ENCODE measurements around the gene RNF220.
A peak's percentile ranks its signal among the peaks of the same experiment; 100 is the strongest.

RNF220 gene

DNA sequence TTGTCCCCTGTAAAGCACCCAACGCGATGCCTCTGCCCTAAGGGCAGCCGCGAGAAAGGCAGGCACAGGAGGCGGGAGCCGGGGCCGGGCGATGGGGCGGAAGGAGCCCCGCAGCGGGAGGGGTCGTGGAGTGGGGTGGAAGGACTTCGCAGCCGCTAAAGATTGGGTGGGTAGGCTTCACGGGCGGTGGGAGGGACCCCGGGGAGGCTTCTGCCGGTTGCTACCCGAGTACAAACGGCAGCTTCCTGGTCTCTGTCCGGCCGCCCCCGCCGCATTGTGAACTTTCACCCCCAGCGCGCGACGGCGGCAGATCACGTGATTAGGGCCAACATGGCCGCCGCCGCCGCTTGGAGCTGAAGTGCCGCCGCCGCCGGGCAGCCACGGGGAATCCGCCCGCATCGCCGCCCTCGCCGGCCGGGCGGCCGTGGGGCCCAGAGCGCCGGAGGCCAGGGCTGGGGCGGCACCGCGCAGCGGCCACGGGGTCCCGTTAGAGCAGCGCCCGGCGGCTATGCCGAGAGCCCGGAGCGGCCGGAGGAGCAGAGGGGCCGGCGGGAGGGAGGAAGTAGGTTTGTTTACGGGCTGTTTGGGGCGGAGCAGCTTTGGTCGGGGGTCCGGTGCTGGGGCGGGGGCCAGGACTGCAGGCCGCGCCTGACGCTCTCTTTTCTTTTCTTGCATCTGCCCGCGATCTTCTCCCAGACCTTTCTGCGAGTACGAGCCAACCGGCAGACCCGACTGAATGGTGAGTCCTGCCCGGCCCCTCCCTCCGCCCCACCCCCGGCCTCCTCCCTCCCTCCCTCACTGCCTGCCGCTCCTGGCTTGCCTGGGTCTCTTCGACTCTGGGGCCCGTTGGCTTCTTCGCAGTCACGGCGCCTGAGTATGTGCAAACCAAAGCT, 226.8 kb downstream of the RNF220 start (continued):
- TF ChIP-seq, protein P1, sequence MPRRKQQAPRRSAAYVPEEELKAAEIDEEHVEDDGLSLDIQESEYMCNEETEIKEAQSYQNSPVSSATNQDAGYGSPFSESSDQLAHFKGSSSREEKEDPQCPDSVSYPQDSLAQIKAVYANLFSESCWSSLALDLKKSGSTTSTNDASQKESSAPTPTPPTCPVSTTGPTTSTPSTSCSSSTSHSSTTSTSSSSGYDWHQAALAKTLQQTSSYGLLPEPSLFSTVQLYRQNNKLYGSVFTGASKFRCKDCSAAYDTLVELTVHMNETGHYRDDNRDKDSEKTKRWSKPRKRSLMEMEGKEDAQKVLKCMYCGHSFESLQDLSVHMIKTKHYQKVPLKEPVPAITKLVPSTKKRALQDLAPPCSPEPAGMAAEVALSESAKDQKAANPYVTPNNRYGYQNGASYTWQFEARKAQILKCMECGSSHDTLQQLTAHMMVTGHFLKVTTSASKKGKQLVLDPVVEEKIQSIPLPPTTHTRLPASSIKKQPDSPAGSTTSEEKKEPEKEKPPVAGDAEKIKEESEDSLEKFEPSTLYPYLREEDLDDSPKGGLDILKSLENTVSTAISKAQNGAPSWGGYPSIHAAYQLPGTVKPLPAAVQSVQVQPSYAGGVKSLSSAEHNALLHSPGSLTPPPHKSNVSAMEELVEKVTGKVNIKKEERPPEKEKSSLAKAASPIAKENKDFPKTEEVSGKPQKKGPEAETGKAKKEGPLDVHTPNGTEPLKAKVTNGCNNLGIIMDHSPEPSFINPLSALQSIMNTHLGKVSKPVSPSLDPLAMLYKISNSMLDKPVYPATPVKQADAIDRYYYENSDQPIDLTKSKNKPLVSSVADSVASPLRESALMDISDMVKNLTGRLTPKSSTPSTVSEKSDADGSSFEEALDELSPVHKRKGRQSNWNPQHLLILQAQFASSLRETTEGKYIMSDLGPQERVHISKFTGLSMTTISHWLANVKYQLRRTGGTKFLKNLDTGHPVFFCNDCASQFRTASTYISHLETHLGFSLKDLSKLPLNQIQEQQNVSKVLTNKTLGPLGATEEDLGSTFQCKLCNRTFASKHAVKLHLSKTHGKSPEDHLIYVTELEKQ (tag by site-specific recombination; IDR thresholded peaks at IDR 0.05; ENCODE audit: borderline replicate concordance): no peak
- TF ChIP-seq BCL11B (tag by site-specific recombination; IDR thresholded peaks at IDR 0.05; ENCODE audit: low read depth) (peak; percentile 93), RBAK (tag by site-specific recombination; IDR thresholded peaks at IDR 0.05) (no peak), ZNF16 (tag by site-specific recombination; IDR thresholded peaks at IDR 0.05; ENCODE audit: low read depth) (no peak), ZNF324 (tag by site-specific recombination; IDR thresholded peaks at IDR 0.05) (no peak; the same call in 1 of the 2 replicates), GLI4 (tag by site-specific recombination; IDR thresholded peaks at IDR 0.05) (0 out of 2 replicates have a peak, but pooled peaks have one; percentile 40), ZNF654 (tag by site-specific recombination; IDR thresholded peaks at IDR 0.05; ENCODE audit: low read depth) (no peak), ZNF155 (tag by site-specific recombination; IDR thresholded peaks at IDR 0.05) (no peak), ZBTB8A (tag by site-specific recombination; IDR thresholded peaks at IDR 0.05) (peak; percentile 74), ZNF624 (tag by site-specific recombination; IDR thresholded peaks at IDR 0.05) (no peak), ZXDB (tag by site-specific recombination; IDR thresholded peaks at IDR 0.05) (peak; percentile 88), ZNF530 (tag by site-specific recombination; IDR thresholded peaks at IDR 0.05; ENCODE audit: low read depth) (no peak), ZNF785 (tag by site-specific recombination; IDR thresholded peaks at IDR 0.05) (no peak; the same call in 1 of the 2 replicates), ZNF544 (tag by site-specific recombination; IDR thresholded peaks at IDR 0.05) (no peak), ZBTB21 (tag by site-specific recombination; IDR thresholded peaks at IDR 0.05) (peak; percentile 41; the same call in 1 of the 2 replicates), ZNF529 (tag by site-specific recombination; IDR thresholded peaks at IDR 0.05; ENCODE audit: insufficient replicate concordance) (no peak), ZNF214 (tag by site-specific recombination; IDR thresholded peaks at IDR 0.05; ENCODE audit: borderline replicate concordance) (no peak), KLF8 (tag by site-specific recombination; IDR thresholded peaks at IDR 0.05) (peak; percentile 46), ZNF184 (tag by site-specific recombination; IDR thresholded peaks at IDR 0.05) (no peak), ZNF660 (tag by site-specific recombination; IDR thresholded peaks at IDR 0.05) (peak; percentile 55), ZNF391 (tag by site-specific recombination; IDR thresholded peaks at IDR 0.05; ENCODE audit: borderline replicate concordance, low read depth) (peak; percentile 82; the same call in 1 of the 2 replicates), ZNF121 (tag by site-specific recombination; IDR thresholded peaks at IDR 0.05) (no peak), ZFHX2 (tag by site-specific recombination; conservative IDR thresholded peaks at IDR 0.05) (peak; percentile 90)
- TF ChIP-seq, protein P2, sequence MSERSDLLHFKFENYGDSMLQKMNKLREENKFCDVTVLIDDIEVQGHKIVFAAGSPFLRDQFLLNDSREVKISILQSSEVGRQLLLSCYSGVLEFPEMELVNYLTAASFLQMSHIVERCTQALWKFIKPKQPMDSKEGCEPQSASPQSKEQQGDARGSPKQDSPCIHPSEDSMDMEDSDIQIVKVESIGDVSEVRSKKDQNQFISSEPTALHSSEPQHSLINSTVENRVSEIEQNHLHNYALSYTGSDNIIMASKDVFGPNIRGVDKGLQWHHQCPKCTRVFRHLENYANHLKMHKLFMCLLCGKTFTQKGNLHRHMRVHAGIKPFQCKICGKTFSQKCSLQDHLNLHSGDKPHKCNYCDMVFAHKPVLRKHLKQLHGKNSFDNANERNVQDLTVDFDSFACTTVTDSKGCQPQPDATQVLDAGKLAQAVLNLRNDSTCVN (tag by site-specific recombination; optimal IDR thresholded peaks at IDR 0.05): peak; percentile 76
- TF ChIP-seq, protein P3, sequence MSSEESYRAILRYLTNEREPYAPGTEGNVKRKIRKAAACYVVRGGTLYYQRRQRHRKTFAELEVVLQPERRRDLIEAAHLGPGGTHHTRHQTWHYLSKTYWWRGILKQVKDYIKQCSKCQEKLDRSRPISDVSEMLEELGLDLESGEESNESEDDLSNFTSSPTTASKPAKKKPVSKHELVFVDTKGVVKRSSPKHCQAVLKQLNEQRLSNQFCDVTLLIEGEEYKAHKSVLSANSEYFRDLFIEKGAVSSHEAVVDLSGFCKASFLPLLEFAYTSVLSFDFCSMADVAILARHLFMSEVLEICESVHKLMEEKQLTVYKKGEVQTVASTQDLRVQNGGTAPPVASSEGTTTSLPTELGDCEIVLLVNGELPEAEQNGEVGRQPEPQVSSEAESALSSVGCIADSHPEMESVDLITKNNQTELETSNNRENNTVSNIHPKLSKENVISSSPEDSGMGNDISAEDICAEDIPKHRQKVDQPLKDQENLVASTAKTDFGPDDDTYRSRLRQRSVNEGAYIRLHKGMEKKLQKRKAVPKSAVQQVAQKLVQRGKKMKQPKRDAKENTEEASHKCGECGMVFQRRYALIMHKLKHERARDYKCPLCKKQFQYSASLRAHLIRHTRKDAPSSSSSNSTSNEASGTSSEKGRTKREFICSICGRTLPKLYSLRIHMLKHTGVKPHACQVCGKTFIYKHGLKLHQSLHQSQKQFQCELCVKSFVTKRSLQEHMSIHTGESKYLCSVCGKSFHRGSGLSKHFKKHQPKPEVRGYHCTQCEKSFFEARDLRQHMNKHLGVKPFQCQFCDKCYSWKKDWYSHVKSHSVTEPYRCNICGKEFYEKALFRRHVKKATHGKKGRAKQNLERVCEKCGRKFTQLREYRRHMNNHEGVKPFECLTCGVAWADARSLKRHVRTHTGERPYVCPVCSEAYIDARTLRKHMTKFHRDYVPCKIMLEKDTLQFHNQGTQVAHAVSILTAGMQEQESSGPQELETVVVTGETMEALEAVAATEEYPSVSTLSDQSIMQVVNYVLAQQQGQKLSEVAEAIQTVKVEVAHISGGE (tag by site-specific recombination; conservative IDR thresholded peaks at IDR 0.05; ENCODE audit: low read depth): peak; percentile 60; the same call in 1 of the 2 replicates
- TF ChIP-seq, protein P4, sequence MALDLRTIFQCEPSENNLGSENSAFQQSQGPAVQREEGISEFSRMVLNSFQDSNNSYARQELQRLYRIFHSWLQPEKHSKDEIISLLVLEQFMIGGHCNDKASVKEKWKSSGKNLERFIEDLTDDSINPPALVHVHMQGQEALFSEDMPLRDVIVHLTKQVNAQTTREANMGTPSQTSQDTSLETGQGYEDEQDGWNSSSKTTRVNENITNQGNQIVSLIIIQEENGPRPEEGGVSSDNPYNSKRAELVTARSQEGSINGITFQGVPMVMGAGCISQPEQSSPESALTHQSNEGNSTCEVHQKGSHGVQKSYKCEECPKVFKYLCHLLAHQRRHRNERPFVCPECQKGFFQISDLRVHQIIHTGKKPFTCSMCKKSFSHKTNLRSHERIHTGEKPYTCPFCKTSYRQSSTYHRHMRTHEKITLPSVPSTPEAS (tag by site-specific recombination; IDR thresholded peaks at IDR 0.05): 0 out of 2 replicates have a peak, but pooled peaks have one; percentile 33
- TF ChIP-seq, protein P5, sequence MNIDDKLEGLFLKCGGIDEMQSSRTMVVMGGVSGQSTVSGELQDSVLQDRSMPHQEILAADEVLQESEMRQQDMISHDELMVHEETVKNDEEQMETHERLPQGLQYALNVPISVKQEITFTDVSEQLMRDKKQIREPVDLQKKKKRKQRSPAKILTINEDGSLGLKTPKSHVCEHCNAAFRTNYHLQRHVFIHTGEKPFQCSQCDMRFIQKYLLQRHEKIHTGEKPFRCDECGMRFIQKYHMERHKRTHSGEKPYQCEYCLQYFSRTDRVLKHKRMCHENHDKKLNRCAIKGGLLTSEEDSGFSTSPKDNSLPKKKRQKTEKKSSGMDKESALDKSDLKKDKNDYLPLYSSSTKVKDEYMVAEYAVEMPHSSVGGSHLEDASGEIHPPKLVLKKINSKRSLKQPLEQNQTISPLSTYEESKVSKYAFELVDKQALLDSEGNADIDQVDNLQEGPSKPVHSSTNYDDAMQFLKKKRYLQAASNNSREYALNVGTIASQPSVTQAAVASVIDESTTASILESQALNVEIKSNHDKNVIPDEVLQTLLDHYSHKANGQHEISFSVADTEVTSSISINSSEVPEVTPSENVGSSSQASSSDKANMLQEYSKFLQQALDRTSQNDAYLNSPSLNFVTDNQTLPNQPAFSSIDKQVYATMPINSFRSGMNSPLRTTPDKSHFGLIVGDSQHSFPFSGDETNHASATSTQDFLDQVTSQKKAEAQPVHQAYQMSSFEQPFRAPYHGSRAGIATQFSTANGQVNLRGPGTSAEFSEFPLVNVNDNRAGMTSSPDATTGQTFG (tag by site-specific recombination; IDR thresholded peaks at IDR 0.05; ENCODE audit: borderline replicate concordance): no peak
